ENCODE data around the gene ATXN7L1.

DNA sequence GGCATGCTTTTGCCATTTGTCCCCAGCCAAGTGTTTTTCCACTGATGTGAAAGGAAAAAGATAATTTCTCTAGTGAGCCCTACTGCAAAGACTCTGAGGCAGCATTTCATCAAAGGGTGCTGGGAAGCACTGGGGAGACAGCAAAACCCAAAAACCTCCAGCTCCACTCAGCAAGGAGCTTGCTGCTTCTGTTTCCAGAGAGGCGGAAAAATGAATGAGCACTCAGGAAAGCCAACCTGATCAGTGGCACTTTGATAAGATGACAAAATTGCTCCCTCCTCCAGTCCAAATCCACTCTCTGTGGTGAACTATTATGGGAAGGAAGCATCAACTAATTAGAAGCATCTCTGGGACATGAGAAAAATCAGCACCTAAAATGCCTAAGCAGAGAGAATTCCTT, 68.2 kb downstream of the ATXN7L1 start:
- TF ChIP-seq, protein P1, sequence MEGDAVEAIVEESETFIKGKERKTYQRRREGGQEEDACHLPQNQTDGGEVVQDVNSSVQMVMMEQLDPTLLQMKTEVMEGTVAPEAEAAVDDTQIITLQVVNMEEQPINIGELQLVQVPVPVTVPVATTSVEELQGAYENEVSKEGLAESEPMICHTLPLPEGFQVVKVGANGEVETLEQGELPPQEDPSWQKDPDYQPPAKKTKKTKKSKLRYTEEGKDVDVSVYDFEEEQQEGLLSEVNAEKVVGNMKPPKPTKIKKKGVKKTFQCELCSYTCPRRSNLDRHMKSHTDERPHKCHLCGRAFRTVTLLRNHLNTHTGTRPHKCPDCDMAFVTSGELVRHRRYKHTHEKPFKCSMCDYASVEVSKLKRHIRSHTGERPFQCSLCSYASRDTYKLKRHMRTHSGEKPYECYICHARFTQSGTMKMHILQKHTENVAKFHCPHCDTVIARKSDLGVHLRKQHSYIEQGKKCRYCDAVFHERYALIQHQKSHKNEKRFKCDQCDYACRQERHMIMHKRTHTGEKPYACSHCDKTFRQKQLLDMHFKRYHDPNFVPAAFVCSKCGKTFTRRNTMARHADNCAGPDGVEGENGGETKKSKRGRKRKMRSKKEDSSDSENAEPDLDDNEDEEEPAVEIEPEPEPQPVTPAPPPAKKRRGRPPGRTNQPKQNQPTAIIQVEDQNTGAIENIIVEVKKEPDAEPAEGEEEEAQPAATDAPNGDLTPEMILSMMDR (IDR thresholded peaks at IDR 0.05) = no peak
- TF ChIP-seq POLR2A (IDR thresholded peaks at IDR 0.05) = no peak
